ENCODE results near the gene IRF2BPL. TPM values are rescaled to one million over a fixed set of nuclear protein-coding genes. Genes with fewer than 3 reads are reported as not detected.
A peak's percentile ranks its signal among the peaks of the same experiment; 100 is the strongest.

The IRF2BPL gene
- total and polyA plus RNA-seq, 4 experiments from 2014 or later = 1.2 to 37.7 (median 20.2) TPM

DNA sequence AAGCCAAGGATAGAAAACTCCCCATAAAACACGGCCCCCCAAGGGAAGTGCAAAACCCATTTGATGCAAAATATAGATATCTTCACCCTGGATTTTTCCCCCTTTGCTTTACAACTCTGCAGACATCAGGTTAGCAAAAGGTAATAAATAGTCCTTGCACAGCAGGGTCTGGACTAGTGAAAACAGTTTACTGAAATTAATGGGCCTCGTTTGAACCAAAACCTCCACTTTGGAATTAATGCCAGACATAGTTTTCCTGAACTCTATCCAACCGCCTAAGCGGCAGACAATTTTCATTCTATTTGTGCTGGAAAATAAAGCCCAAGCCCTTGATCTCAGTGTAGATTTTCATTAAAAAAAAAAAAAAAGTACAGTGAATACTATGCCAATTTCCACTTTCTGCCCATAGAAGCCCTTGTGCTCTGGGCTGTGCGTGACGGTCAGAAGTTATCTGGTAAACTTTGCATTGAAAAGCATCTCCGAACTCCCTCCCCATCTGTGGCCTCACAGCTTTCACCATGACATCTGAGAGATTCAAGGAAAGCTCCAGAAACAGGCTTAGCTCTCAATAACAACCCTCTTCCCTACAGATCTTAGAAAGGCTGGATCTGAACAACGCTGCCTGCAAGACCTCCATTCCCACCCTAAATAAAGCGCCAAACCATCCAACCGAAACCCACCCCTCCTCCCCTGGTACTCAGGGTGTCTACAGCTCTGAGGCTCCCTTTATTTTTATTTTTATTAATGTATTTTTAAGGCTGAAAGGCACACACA is 11.0 kb upstream of the IRF2BPL start:
- H3K27ac ChIP-seq (ENCODE audit: low read depth, low read length) = peak overlapping the region; percentile 95
- H3K36me3 Mint-ChIP-seq = no peaks in the 10 kb centered on the region
- peaks cover 50 to 94% (median 81%) of the 10 kb centered on the region in 4 donors for H3K4me1 Mint-ChIP-seq
- peak overlapping the region; percentile 65 to 93 (median 86) for H3K4me3 Mint-ChIP-seq
- H3K27me3 Mint-ChIP-seq = no peaks in the 10 kb centered on the region
- POLR2A ChIA-PET (ENCODE audit: partially characterized antibody) = interaction anchor here (0.7 to 15.8 kb wide), 20 partner anchors 11 to 337 kb away, joined by 3 to 456 read pairs (median 5); partner anchors contain the start of genes CIPC, GSTZ1, IRF2BPL and POMT2
- no peaks in the 10 kb centered on the region for H3K9me3 ChIP-seq (ENCODE audit: control insufficient read depth in 1 of 2, low read length in 2 of 2)
- intact Hi-C loops (cut with micrococcal nuclease) = loop anchor here (1.0 to 5.0 kb wide), 8 partner anchors 7 to 283 kb away; partner anchors contain the start of genes CIPC, GSTZ1, IRF2BPL and POMT2
- H3K4me3 ChIP-seq (ENCODE audit: low read length in 2 of 2) = peak overlapping the region in 1 of 2 donors; percentile 33
- H3K4me1 ChIP-seq (ENCODE audit: insufficient read depth, low read length) = peaks cover 92% of the 10 kb centered on the region
- CTCF ChIA-PET (ENCODE audit: partially characterized antibody) = interaction anchor here (0.9 to 17.7 kb wide), 12 partner anchors 11 to 163 kb away, joined by 3 to 360 read pairs (median 4); partner anchors contain the start of gene IRF2BPL
- H3K27ac Mint-ChIP-seq = peak overlapping the region; percentile 97 to 100 (median 99)
- H3K36me3 ChIP-seq (ENCODE audit: insufficient read depth, low read length) = no peaks in the 10 kb centered on the region
- DNase-seq = no peak
- peaks cover 0 to 6% (median 0%) of the 10 kb centered on the region in 8 donors for H3K9me3 Mint-ChIP-seq
- H3K27me3 ChIP-seq (ENCODE audit: insufficient read depth, low read length) = no peaks in the 10 kb centered on the region

DNA sequence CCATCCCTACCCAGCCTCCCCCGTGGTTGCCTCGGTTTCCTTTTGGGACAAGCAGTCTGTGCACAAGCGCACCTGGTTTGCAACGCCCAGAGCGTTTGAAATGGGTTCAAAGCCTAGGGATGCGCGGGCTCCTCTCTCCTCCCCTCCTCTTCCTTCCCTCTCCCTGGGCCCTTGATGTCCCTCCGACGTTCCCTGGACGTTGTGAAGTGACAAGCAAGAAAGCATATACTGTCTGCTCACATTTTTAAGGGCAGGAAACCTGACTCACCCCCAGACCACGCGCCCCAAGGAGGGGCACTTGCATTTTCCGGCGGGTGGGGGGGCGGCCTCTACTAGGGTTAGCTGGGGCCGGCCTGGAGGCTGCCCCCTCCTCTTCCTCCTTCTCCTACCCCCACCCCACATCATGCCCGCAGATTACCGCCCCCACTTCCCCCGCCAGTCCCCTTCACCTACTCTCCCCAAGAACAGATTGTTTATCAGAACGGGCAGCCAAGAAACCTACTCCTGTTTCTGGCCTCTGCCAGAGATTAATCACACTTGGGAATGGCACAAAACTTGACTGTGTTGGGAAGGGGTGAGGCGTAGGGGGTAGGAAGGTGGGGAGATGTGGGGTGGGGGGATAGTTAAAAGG is 9.5 kb upstream of the IRF2BPL start:
- Histone ChIP-seq H3K4me1 (ENCODE audit: insufficient read depth, low read length) (peaks cover 90% of the 10 kb centered on the region), H3K9me3 (ENCODE audit: control insufficient read depth in 1 of 2, low read length in 2 of 2) (no peaks in the 10 kb centered on the region), H3K4me3 (ENCODE audit: low read length in 2 of 2) (no peak overlapping the region), H3K36me3 (ENCODE audit: insufficient read depth, low read length) (no peaks in the 10 kb centered on the region), H3K27ac (ENCODE audit: low read depth, low read length) (peak overlapping the region; percentile 34), H3K27me3 (ENCODE audit: insufficient read depth, low read length) (no peaks in the 10 kb centered on the region)
- DNase-seq = peak in 1 of 5 donors; percentile 79
- intact Hi-C loops (cut with micrococcal nuclease) = no loop called here
- H3K36me3 Mint-ChIP-seq = peaks cover 0 to 2% of the 10 kb centered on the region in 2 donors
- H3K4me1 Mint-ChIP-seq = peaks cover 47 to 92% (median 77%) of the 10 kb centered on the region in 4 donors
- peak overlapping the region; percentile 31 to 93 (median 80) for H3K4me3 Mint-ChIP-seq
- H3K27me3 Mint-ChIP-seq = no peaks in the 10 kb centered on the region
- ChIA-PET CTCF (ENCODE audit: partially characterized antibody) (interaction anchor here (1.1 to 6.2 kb wide), 6 partner anchors 9 to 125 kb away, joined by 3 to 59 read pairs (median 4); partner anchors contain the start of gene IRF2BPL), POLR2A (ENCODE audit: partially characterized antibody) (interaction anchor here (1.0 to 15.8 kb wide), 4 partner anchors 8 to 108 kb away, joined by 4 to 456 read pairs (median 11); partner anchors contain the start of gene IRF2BPL)
- H3K9me3 Mint-ChIP-seq = peaks cover 0 to 6% (median 0%) of the 10 kb centered on the region in 8 donors
- H3K27ac Mint-ChIP-seq = peak overlapping the region; percentile 87 to 100 (median 95)

DNA sequence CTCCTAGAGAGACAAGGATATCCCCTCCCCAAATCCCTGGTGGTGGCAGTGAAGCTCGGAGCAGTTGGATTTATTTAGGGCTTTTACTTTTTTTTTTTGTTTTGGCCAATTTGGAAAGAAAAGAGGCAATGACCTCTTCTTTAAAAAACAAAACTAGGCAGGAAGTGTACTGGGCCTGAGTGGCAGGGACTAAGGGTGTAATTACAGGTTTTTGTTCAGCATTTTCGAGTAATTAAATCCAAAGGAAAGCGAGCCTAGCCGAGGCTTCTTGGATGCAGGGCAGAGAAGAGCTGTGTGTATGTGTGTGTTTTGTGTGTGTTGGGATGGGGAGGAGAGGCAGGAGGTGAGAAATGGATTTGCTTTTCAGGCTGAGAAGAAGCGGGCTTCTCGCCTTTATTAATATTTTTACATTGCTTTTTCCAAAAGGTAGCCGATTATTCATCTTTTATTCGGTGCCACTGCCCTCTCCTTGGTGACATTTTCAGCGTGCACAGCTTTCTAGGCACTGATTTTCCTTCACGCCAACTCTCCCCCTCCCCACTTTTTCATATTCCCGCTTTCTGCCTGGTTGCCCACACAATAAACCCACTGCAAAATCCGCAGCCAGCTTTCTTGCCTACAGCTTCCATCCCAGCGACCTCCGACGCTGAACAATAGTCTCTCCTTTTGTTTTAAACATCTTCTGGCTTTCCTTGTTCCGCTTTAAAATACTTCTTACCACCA is 8.9 kb upstream of the IRF2BPL start:
- Histone ChIP-seq H3K27ac (ENCODE audit: low read depth, low read length) (peak overlapping the region; percentile 34), H3K36me3 (ENCODE audit: insufficient read depth, low read length) (no peaks in the 10 kb centered on the region), H3K27me3 (ENCODE audit: insufficient read depth, low read length) (no peaks in the 10 kb centered on the region), H3K4me3 (ENCODE audit: low read length in 2 of 2) (no peak overlapping the region), H3K4me1 (ENCODE audit: insufficient read depth, low read length) (peaks cover 90% of the 10 kb centered on the region), H3K9me3 (ENCODE audit: control insufficient read depth in 1 of 2, low read length in 2 of 2) (no peaks in the 10 kb centered on the region)
- Mint-ChIP-seq H3K36me3 (peaks cover 0 to 7% of the 10 kb centered on the region in 2 donors), H3K27me3 (no peaks in the 10 kb centered on the region), H3K9me3 (peaks cover 0 to 6% (median 0%) of the 10 kb centered on the region in 8 donors), H3K4me3 (peak overlapping the region; percentile 31 to 93 (median 80)), H3K27ac (peak overlapping the region; percentile 87 to 100 (median 95)), H3K4me1 (peaks cover 49 to 92% (median 78%) of the 10 kb centered on the region in 4 donors)
- ChIA-PET CTCF (ENCODE audit: partially characterized antibody) (interaction anchor here (1.1 to 3.3 kb wide), 7 partner anchors 9 to 124 kb away, joined by 3 to 10 read pairs (median 4); partner anchors contain the start of gene IRF2BPL), POLR2A (ENCODE audit: partially characterized antibody) (interaction anchor here (1.0 to 15.8 kb wide), 4 partner anchors 9 to 82 kb away, joined by 4 to 456 read pairs (median 6); partner anchors contain the start of gene IRF2BPL)
- no peak for DNase-seq
- intact Hi-C loops (cut with micrococcal nuclease) = no loop called here

DNA sequence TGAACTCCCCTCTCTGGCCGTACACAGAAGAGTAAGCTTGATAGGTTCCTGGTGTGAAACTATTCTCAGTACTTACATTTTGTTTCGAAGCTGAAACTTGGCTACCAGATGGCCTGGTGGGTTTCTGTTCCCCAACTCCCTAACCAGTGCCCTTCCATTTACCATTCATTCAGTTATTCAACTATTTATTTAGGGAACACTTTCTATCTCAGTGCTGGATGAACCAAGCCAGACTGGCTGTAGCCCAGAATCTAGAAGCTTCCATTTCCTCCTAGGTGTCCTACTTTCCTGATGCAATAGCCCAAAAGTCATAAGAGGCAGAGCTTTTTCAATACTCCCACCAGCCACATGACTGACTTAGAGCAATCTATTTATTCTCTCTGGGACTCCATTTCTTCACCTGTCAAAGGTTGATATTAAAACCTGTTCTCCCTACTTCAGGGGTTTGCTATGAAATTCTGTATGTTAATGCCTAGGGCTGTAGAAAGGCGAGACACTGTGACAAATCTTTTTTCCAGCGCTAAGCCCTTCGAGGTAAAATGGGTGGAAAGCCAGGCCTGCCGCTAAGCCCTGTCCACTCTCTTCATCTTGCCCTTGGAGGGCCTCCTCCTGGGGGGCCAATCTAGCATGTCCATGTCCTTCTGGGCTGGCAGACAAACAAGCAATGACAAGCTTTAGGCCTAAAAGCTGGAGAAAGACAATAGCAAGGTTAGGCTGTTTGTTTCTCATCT is 8.1 kb upstream of the IRF2BPL start:
- peaks cover 90% of the 10 kb centered on the region for H3K4me1 ChIP-seq (ENCODE audit: insufficient read depth, low read length)
- Mint-ChIP-seq H3K36me3 (peaks cover 0 to 8% of the 10 kb centered on the region in 2 donors), H3K9me3 (peaks cover 0 to 6% (median 0%) of the 10 kb centered on the region in 8 donors), H3K27ac (peak overlapping the region; percentile 83 to 97 (median 90)), H3K4me3 (peak overlapping the region in 6 of 8 donors; percentile 4 to 93 (median 73)), H3K4me1 (peaks cover 54 to 92% (median 78%) of the 10 kb centered on the region in 4 donors), H3K27me3 (no peaks in the 10 kb centered on the region)
- peak overlapping the region; percentile 2 for H3K27ac ChIP-seq (ENCODE audit: low read depth, low read length)
- H3K36me3 ChIP-seq (ENCODE audit: insufficient read depth, low read length) = no peaks in the 10 kb centered on the region
- no peak for DNase-seq
- no peaks in the 10 kb centered on the region for H3K27me3 ChIP-seq (ENCODE audit: insufficient read depth, low read length)
- no peak overlapping the region for H3K4me3 ChIP-seq (ENCODE audit: low read length in 2 of 2)
- POLR2A ChIA-PET (ENCODE audit: partially characterized antibody) = interaction anchor here (0.6 to 15.8 kb wide), 7 partner anchors 6 to 116 kb away, joined by 3 to 456 read pairs (median 5); partner anchors contain the start of gene IRF2BPL
- CTCF ChIA-PET (ENCODE audit: partially characterized antibody) = interaction anchor here (1.1 to 3.3 kb wide), 6 partner anchors 8 to 123 kb away, joined by 3 to 10 read pairs (median 5); partner anchors contain the start of gene IRF2BPL
- intact Hi-C loops (cut with micrococcal nuclease) = no loop called here
- no peaks in the 10 kb centered on the region for H3K9me3 ChIP-seq (ENCODE audit: control insufficient read depth in 1 of 2, low read length in 2 of 2)

DNA sequence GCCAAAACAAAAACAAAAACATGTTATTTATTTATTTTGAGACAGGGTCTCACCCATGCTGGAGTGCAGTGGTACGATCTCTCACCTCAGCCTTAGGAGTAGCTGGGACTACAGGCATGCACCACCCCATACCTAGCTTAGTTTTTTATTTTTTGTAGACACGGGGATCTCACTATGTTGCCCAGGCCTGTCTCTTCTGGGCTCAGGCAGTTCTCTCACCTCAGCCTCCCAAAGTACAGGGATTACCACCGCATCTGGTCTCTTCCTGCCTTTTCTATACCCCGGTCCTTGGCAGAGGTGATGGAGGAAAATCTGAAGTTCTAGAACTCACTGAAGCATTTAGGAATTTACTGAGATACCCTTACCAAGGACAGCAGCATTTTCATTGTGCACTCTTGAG is 6.8 kb upstream of the IRF2BPL start:
- Histone ChIP-seq H3K4me1 (ENCODE audit: insufficient read depth, low read length) (peaks cover 90% of the 10 kb centered on the region), H3K4me3 (ENCODE audit: low read length in 2 of 2) (no peak overlapping the region), H3K9me3 (ENCODE audit: control insufficient read depth in 1 of 2, low read length in 2 of 2) (no peaks in the 10 kb centered on the region), H3K27ac (ENCODE audit: low read depth, low read length) (no peak overlapping the region), H3K36me3 (ENCODE audit: insufficient read depth, low read length) (no peaks in the 10 kb centered on the region), H3K27me3 (ENCODE audit: insufficient read depth, low read length) (no peaks in the 10 kb centered on the region)
- Mint-ChIP-seq H3K4me3 (peak overlapping the region in 4 of 8 donors; percentile 1 to 65 (median 20)), H3K4me1 (peaks cover 53 to 88% (median 74%) of the 10 kb centered on the region in 4 donors), H3K27me3 (no peaks in the 10 kb centered on the region), H3K27ac (peak overlapping the region; percentile 41 to 97 (median 61)), H3K9me3 (peaks cover 0 to 6% (median 0%) of the 10 kb centered on the region in 8 donors), H3K36me3 (peaks cover 0 to 8% of the 10 kb centered on the region in 2 donors)
- intact Hi-C loops (cut with micrococcal nuclease) = no loop called here
- POLR2A ChIA-PET (ENCODE audit: partially characterized antibody) = interaction anchor here (1.1 to 15.8 kb wide), 5 partner anchors 6 to 107 kb away, joined by 4 to 456 read pairs (median 31); partner anchors contain the start of gene IRF2BPL
- DNase-seq = no peak
- CTCF ChIA-PET (ENCODE audit: partially characterized antibody) = interaction anchor here (0.7 to 3.3 kb wide), 8 partner anchors 10 to 122 kb away, joined by 3 to 10 read pairs (median 4); no protein-coding TSS in a partner anchor

All from CD4-positive, alpha-beta memory T cell (primary cell).